ENCODE measurements around the gene TAAR1. TPM values are rescaled to one million over a fixed set of nuclear protein-coding genes. Genes with fewer than 3 reads are reported as not detected.

Gene TAAR1
- total and polyA plus RNA-seq, 2 donors (not counting 3 experiments of a cell fraction or from before 2014, with no cell fraction given) = not detected

Other genes with a start within 250 kb of the TAAR1 start
- gene STX7, start 146.1 kb downstream of the TAAR1 start, total RNA-seq = 42.5 and 45.5 TPM in 2 replicates
- gene STX7, start 146.1 kb downstream of the TAAR1 start, polyA plus RNA-seq = 9.2 and 13.4 TPM in 2 replicates
- not detected in 2 replicates for gene TAAR9, start 120.9 kb downstream of the TAAR1 start, total RNA-seq
- gene TAAR9, start 120.9 kb downstream of the TAAR1 start, polyA plus RNA-seq = not detected in 2 replicates
- not detected in 2 replicates for gene TAAR8, start 106.5 kb downstream of the TAAR1 start, total RNA-seq
- not detected in 2 replicates for gene TAAR8, start 106.5 kb downstream of the TAAR1 start, polyA plus RNA-seq
- not detected in 2 replicates for gene TAAR6, start 88.9 kb downstream of the TAAR1 start, total RNA-seq
- gene TAAR6, start 88.9 kb downstream of the TAAR1 start, polyA plus RNA-seq = not detected in 2 replicates
- not detected in 2 replicates for gene TAAR5, start 69.4 kb downstream of the TAAR1 start, total RNA-seq
- gene TAAR5, start 69.4 kb downstream of the TAAR1 start, polyA plus RNA-seq = not detected in 2 replicates
- gene TAAR2, start 34.9 kb downstream of the TAAR1 start, total RNA-seq = not detected in 2 replicates
- not detected in 2 replicates for gene TAAR2, start 34.9 kb downstream of the TAAR1 start, polyA plus RNA-seq
- not detected in 2 replicates for gene VNN1, start 54.9 kb upstream of the TAAR1 start, total RNA-seq
- not detected in 2 replicates for gene VNN1, start 54.9 kb upstream of the TAAR1 start, polyA plus RNA-seq
- not detected in 2 replicates for gene VNN2, start 98.7 kb upstream of the TAAR1 start, total RNA-seq
- gene VNN2, start 98.7 kb upstream of the TAAR1 start, polyA plus RNA-seq = not detected in 2 replicates
- gene SLC18B1, start 139.5 kb upstream of the TAAR1 start, total RNA-seq = 8.4 and 8.5 TPM in 2 replicates
- 6.7 and 9.2 TPM in 2 replicates for gene SLC18B1, start 139.5 kb upstream of the TAAR1 start, polyA plus RNA-seq
- 1,044 and 1,088 TPM in 2 replicates for gene RPS12, start 155.4 kb upstream of the TAAR1 start, total RNA-seq
- 6,159 and 7,151 TPM in 2 replicates for gene RPS12, start 155.4 kb upstream of the TAAR1 start, polyA plus RNA-seq